Nucleus accumbens (tissue), 56 donors: ENCODE measurements around the gene RHBDD1.
"Not testable (repeated sequence)": the region's sequence is repeated elsewhere in the genome, so short reads cannot be mapped to it uniquely, and the experiment has no call there.

Source experiments
- DNase-seq, 56 donors: peaks; one replicate each; lab custom pipeline; 2025; lab: John Stamatoyannopoulos, UW

The RHBDD1 gene

GRCh38 chr2:226799211-226799975, 36.5 kb upstream of the RHBDD1 start, which contains the start of gene IRS1:
TSS of gene IRS1 (minus strand) at chr2:226799820. CDS start at chr2:226798738, 1,082 bp downstream.
- peak in 46 of 56 donors; percentile 28 to 85 (median 63) for DNase-seq

- DNase-seq = peak in 22 of 56 donors; percentile 28 to 85 (median 56)
These were observed 35.6 kb upstream of the RHBDD1 start for GRCh38 chr2:226799976-226800940.

- peak; percentile 44 to 96 (median 91) for DNase-seq
These were observed 34.7 kb upstream of the RHBDD1 start for GRCh38 chr2:226800941-226801784.

- DNase-seq = peak in 1 of 56 donors; percentile 19
These were observed 33.3 kb upstream of the RHBDD1 start for GRCh38 chr2:226802573-226802972.

GRCh38 chr2:226803410-226803809, 32.4 kb upstream of the RHBDD1 start:
- DNase-seq = no peak

GRCh38 chr2:226813148-226813701, 22.6 kb upstream of the RHBDD1 start:
- peak in 7 of 56 donors; percentile 16 to 49 (median 25) for DNase-seq

- DNase-seq = no peak
These were observed 16.9 kb upstream of the RHBDD1 start for GRCh38 chr2:226818930-226819329.

GRCh38 chr2:226825056-226825455, 10.8 kb upstream of the RHBDD1 start:
- DNase-seq = no peak

- no peak for DNase-seq
These were observed 7.7 kb upstream of the RHBDD1 start for GRCh38 chr2:226828191-226828590.

- DNase-seq = no peak
These were observed 5.9 kb upstream of the RHBDD1 start for GRCh38 chr2:226829721-226830631.

- DNase-seq = no peak
These were observed 4.6 kb upstream of the RHBDD1 start for GRCh38 chr2:226831266-226831665.

- DNase-seq = no peak
These were observed 3.8 kb upstream of the RHBDD1 start for GRCh38 chr2:226832061-226832460.

GRCh38 chr2:226834880-226835279, 974 bp upstream of the RHBDD1 start:
- DNase-seq = not testable (repeated sequence)

GRCh38 chr2:226835420-226835795, 446 bp upstream of the RHBDD1 start:
- peak in 7 of 56 donors; percentile 22 to 73 (median 38) for DNase-seq

GRCh38 chr2:226836548-226836885, 663 bp downstream of the RHBDD1 start:
- DNase-seq = no peak

- DNase-seq = no peak
These were observed 1.5 kb downstream of the RHBDD1 start for GRCh38 chr2:226837334-226837733.

- no peak for DNase-seq
These were observed 2.1 kb downstream of the RHBDD1 start for GRCh38 chr2:226837787-226838603.

GRCh38 chr2:226838722-226839121, 2.9 kb downstream of the RHBDD1 start:
- DNase-seq = no peak
